Measurements from ENCODE around the gene SMNDC1.

The SMNDC1 gene

GRCh38 chr10:110323503-110323902, 18.8 kb upstream of the SMNDC1 start:
- no peak overlapping the region for H3K9ac ChIP-seq (ENCODE audit: low read length)
- H3K27ac ChIP-seq (ENCODE audit: low read depth, low read length) = no peak overlapping the region
- H3K79me2 ChIP-seq (ENCODE audit: insufficient read depth, low read length) = no peaks in the 10 kb centered on the region
- no peaks in the 10 kb centered on the region for H3K27me3 ChIP-seq (ENCODE audit: low read length)
- no peak overlapping the region for H3K4me3 ChIP-seq (ENCODE audit: insufficient read depth, low read length, poor library complexity, severe bottlenecking)
- H3K9me3 ChIP-seq (ENCODE audit: insufficient read depth, low read length) = no peaks in the 10 kb centered on the region
- H3K9me2 ChIP-seq (replicated peaks; ENCODE audit: insufficient read depth, low read length) = no peaks in the 10 kb centered on the region
- H3K36me3 ChIP-seq (ENCODE audit: low read length) = no peaks in the 10 kb centered on the region
- H4K20me1 ChIP-seq (ENCODE audit: low read depth, low read length) = no peaks in the 10 kb centered on the region
- no peak for TF ChIP-seq CTCF (IDR thresholded peaks at IDR 0.05; ENCODE audit: insufficient read depth, low read length, poor library complexity, severe bottlenecking)
- no peak for TF ChIP-seq EZH2phosphoT487 (conservative IDR thresholded peaks at IDR 0.05; ENCODE audit: low read length)
- H2AFZ ChIP-seq (ENCODE audit: low read depth, low read length, severe bottlenecking) = no peak overlapping the region
- no peak overlapping the region for H3K4me2 ChIP-seq (ENCODE audit: low read depth, low read length, poor library complexity, severe bottlenecking)
- no peaks in the 10 kb centered on the region for H3F3A ChIP-seq (ENCODE audit: insufficient read depth)

- H3K4me2 ChIP-seq (ENCODE audit: low read depth, low read length, poor library complexity, severe bottlenecking) = no peak overlapping the region
- H3K9ac ChIP-seq (ENCODE audit: low read length) = no peak overlapping the region
- H4K20me1 ChIP-seq (ENCODE audit: low read depth, low read length) = no peaks in the 10 kb centered on the region
- H3F3A ChIP-seq (ENCODE audit: insufficient read depth) = no peaks in the 10 kb centered on the region
- no peaks in the 10 kb centered on the region for H3K9me3 ChIP-seq (ENCODE audit: insufficient read depth, low read length)
- no peak overlapping the region for H3K4me3 ChIP-seq (ENCODE audit: insufficient read depth, low read length, poor library complexity, severe bottlenecking)
- no peak overlapping the region for H2AFZ ChIP-seq (ENCODE audit: low read depth, low read length, severe bottlenecking)
- H3K36me3 ChIP-seq (ENCODE audit: low read length) = no peaks in the 10 kb centered on the region
- no peaks in the 10 kb centered on the region for H3K79me2 ChIP-seq (ENCODE audit: insufficient read depth, low read length)
- no peak overlapping the region for H3K27ac ChIP-seq (ENCODE audit: low read depth, low read length)
- TF ChIP-seq CTCF (IDR thresholded peaks at IDR 0.05; ENCODE audit: insufficient read depth, low read length, poor library complexity, severe bottlenecking) (no peak), EZH2phosphoT487 (conservative IDR thresholded peaks at IDR 0.05; ENCODE audit: low read length) (no peak)
- no peaks in the 10 kb centered on the region for H3K9me2 ChIP-seq (replicated peaks; ENCODE audit: insufficient read depth, low read length)
- H3K27me3 ChIP-seq (ENCODE audit: low read length) = no peaks in the 10 kb centered on the region
Observed at GRCh38 chr10:110321869-110322620, 17.3 kb upstream of the SMNDC1 start.

- Histone ChIP-seq H3K36me3 (ENCODE audit: low read length) (no peaks in the 10 kb centered on the region), H3K9me2 (replicated peaks; ENCODE audit: insufficient read depth, low read length) (no peaks in the 10 kb centered on the region), H3K27me3 (ENCODE audit: low read length) (no peaks in the 10 kb centered on the region), H3K4me2 (ENCODE audit: low read depth, low read length, poor library complexity, severe bottlenecking) (no peak overlapping the region), H2AFZ (ENCODE audit: low read depth, low read length, severe bottlenecking) (no peak overlapping the region), H4K20me1 (ENCODE audit: low read depth, low read length) (no peaks in the 10 kb centered on the region), H3K27ac (ENCODE audit: low read depth, low read length) (no peak overlapping the region), H3K9me3 (ENCODE audit: insufficient read depth, low read length) (no peaks in the 10 kb centered on the region), H3K4me3 (ENCODE audit: insufficient read depth, low read length, poor library complexity, severe bottlenecking) (no peak overlapping the region), H3K79me2 (ENCODE audit: insufficient read depth, low read length) (no peaks in the 10 kb centered on the region), H3F3A (ENCODE audit: insufficient read depth) (no peaks in the 10 kb centered on the region), H3K9ac (ENCODE audit: low read length) (no peak overlapping the region)
- TF ChIP-seq EZH2phosphoT487 (conservative IDR thresholded peaks at IDR 0.05; ENCODE audit: low read length) (no peak), CTCF (IDR thresholded peaks at IDR 0.05; ENCODE audit: insufficient read depth, low read length, poor library complexity, severe bottlenecking) (no peak)
Observed at GRCh38 chr10:110317866-110318850, 13.4 kb upstream of the SMNDC1 start.
